Limb (tissue), 2 donors: Measurements from ENCODE around the gene PTTG2.
A peak's percentile ranks its signal among the peaks of the same experiment; 100 is the strongest.
"Not testable (repeated sequence)": the region's sequence is repeated elsewhere in the genome, so short reads cannot be mapped to it uniquely, and the experiment has no call there.

Experiments
- DNase-seq, 2 donors: peaks; one replicate each; pipeline ENCODE4 v3.0.0-alpha.2; 2016; ENCODE audit errors: extremely low spot score in 2 of 2

Gene PTTG2

DNA sequence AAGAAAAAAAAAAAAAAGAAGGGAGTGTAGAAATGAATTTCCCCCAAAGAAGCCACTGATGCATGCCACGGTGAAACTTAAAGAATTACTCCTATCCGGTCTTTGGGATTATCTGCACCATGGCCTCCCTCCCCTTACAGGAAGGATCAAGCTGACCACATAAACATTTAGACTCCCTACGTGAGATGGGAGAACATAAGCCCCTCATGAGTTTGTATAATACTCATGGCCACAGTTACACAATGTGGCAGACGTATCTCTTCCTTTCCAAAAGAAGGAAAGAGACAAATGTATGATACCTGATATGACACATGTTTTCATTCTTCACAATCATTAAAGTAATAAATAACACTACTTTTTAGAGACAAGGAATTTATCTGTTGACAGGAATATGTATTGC is 3.3 kb upstream of the PTTG2 start:
- no peak for DNase-seq

DNA sequence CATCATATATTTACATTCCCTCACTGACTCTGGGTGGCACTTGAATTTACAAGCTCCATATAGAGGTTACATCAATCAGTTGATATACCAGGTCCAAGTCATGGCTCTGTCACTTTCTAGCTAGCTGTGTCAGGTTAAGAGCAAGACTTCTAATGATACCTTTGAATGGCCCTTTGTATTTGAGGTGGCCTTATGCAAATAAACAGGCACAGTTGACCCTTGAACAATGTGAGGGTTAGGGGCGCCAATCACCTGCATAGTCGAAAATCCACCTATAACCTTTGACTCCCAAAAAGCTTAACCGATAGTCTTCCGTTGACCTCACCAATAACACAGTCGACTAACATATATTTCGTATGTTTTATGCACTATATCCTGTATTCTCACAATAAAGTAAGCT is 1.3 kb upstream of the PTTG2 start:
- no peak for DNase-seq

DNA sequence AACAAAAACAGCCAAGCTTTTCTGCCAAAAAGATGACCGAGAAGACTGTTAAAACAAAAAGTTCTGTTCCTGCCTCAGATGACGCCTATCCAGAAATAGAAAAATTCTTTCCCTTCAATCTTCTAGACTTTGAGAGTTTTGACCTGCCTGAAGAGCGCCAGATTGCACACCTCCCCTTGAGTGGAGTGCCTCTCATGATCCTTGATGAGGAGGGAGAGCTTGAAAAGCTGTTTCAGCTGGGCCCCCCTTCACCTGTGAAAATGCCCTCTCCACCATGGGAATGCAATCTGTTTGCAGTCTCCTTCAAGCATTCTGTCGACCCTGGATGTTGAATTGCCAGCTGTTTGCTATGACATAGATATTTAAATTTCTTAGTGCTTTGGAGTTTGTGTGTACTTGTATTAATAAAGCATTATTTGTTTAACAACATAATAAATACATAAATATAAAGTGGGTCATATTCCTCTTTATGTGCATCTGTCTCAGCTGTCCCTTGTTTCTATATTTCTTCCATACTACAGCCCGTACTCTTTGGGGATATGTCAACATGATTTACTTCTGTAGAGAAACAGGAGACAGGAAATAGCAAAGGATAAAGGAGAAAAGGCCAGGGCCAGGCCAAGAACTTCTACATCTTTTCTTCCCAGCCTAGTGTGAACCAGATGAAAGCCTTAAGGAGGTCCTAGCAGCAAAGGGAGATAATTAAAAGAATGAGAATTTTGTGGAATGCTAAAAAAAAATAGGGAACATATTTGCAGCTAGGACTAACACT is 667 bp downstream of the PTTG2 start:
- no peak for DNase-seq

DNA sequence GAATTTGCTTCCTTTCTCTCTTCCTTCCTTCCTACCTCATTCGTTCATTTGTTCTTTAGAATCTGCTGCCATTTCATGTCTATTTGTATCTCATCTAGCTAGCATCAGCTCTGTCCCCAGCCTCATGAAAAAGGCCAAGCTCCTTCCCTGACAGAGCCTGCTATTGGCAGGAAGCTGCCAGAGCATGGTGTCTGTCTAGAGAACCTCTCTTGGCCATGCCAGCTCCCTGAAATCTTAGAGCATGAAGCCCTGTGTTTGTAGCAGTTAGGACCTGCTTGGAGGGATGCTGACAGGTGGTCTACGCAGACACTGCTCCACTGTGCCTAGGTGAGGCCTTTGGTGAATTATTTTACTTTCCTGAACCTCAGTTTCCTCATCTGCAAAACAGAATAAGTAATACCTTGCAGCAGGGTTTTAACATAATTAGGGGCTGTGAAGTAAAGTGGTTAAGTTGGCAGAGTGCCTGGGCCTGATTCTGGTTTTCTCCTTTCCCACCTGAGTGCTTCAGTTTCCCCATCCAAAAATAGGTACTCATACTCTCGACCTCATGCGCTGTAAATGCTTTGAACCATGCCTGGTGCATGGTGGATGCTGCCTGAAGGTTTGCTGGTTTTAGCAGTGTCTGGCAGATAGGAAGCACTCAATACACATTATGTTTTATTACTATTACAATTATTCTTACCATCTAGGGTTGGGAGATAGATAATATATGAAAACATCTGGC is 4.7 kb downstream of the PTTG2 start:
- no peak for DNase-seq

DNA sequence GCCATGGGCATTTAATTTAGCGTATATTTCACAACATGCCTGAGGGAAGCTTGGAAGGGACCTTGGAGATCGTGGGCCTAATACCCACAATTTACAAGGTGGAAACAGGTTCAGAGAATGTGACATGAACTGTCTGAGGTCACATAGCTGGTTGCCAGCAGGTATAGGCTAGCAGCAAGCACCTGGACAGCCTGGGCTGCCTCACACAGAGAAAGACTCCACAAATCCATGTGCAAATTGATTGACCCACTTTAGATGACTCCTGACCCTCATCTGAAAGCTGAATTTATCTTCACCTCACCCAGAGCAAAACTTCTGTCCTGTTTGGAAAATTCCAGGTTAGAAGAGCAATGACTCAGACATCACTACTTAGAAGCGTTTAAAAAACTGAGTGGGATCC is 5.8 kb downstream of the PTTG2 start:
- no peak for DNase-seq

DNA sequence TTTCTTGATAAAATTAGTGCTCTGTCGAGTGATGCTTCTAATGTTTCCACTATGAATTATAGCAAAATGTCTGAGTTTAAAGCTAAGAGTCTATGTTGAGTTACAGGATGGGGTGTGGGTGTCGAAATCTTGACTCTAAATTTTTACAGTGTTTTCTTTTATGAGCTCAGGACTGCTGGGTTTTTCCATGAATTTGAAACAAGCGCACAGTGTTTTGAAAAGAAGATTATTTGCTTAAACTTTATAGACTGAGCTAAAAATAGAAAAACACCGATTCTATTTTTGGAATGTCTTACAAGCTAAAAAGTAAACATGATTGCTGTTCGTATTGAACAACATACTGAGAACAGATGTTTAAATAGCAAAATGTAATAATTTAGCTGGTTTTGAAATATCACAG is 7.5 kb downstream of the PTTG2 start:
- DNase-seq = peak in 1 of 2 donors; percentile 76

DNA sequence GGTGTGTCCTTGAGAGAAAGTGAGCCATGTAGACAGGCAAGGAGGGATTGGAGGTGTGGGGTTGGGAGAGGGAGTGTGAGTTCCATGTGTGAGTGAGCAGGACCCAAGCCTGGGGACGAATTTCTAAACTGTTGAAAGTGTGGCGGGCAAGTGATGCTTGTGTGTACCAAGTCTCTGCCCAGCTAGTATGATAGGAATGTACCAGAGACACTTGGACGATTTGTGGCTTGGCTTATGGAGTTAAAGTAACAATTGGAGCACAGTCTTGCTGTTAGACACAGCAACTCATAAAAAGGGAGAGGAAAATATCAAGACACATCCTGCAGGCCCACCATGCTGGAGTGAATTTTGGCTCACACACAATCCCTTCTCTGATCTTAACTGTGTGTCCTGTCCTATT is 8.5 kb downstream of the PTTG2 start:
- no peak for DNase-seq

- no peak for DNase-seq
Measured at GRCh38 chr4:37970702-37971101, 10.5 kb downstream of the PTTG2 start.

GRCh38 chr4:37971202-37971601 is 11.0 kb downstream of the PTTG2 start:
- no peak for DNase-seq

- no peak for DNase-seq
Measured at GRCh38 chr4:37973441-37973840, 13.2 kb downstream of the PTTG2 start.

- DNase-seq = not testable (repeated sequence)
Measured at GRCh38 chr4:37975321-37975822, 15.2 kb downstream of the PTTG2 start.

GRCh38 chr4:37976507-37976906 is 16.3 kb downstream of the PTTG2 start:
- no peak for DNase-seq

- DNase-seq = peak; percentile 78 to 88
Measured at GRCh38 chr4:37976991-37977470, 16.8 kb downstream of the PTTG2 start.

DNA sequence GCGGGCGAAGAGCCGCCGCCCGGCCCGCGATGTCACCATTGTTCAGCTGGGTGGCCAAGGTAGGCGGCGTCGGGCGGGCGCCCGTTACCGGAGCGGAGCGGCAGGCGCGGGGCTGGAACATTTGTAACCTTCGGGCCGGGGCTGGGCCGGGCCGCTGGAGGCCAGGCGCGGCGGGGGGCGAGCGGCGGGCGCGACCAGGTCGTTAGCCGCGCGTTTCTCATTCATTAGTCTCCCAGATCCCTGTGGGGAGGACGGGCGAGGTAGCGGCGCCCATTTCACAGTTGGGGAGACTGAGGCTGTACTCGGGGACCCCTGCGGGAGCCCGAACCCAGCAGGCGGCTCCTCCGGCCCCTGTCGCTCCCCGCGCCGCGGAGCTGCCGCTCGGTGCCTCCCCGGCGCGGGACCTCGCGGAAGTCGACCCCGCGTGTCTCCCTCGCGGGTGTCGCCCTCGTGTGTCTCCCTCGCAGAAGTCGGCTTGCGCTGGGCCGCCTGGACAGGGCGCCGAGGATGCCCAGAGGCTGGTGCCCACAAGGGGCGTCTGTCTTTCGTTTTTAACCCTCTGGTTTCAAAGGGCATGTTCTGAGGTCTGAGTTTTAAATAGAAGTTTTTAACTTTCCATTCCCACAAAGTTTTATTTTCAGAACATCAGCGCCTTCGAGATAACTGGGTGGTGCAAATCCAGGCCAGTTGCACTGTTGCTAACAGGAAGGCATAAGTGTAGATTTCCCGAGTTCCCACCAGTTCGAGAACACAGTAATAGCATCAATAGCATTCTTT is 17.5 kb downstream of the PTTG2 start:
- DNase-seq = peak; percentile 47 to 77

GRCh38 chr4:37978248-37978924 is 18.2 kb downstream of the PTTG2 start:
- DNase-seq = no peak

- no peak for DNase-seq
Measured at GRCh38 chr4:37980246-37980645, 20.0 kb downstream of the PTTG2 start.

DNA sequence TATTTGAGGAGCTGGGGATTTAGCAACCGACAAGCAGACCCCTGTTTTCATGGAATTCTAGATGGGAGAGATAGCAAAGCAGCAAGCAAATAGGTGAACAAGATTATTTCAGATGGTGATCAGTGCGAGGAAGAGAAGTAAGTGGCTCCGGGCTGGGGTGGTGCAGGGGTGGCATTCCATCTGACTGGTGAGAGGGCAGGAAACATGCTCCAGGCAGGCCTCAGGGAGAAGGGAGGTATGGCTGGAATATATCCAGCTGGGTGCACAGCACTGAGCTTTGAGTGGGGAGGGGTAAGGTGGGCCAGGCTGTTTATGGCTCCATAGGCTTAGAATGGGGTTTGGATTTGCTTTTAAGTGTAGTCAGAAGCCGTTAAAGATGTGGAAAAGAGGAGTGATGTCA is 21.2 kb downstream of the PTTG2 start:
- DNase-seq = no peak

DNA sequence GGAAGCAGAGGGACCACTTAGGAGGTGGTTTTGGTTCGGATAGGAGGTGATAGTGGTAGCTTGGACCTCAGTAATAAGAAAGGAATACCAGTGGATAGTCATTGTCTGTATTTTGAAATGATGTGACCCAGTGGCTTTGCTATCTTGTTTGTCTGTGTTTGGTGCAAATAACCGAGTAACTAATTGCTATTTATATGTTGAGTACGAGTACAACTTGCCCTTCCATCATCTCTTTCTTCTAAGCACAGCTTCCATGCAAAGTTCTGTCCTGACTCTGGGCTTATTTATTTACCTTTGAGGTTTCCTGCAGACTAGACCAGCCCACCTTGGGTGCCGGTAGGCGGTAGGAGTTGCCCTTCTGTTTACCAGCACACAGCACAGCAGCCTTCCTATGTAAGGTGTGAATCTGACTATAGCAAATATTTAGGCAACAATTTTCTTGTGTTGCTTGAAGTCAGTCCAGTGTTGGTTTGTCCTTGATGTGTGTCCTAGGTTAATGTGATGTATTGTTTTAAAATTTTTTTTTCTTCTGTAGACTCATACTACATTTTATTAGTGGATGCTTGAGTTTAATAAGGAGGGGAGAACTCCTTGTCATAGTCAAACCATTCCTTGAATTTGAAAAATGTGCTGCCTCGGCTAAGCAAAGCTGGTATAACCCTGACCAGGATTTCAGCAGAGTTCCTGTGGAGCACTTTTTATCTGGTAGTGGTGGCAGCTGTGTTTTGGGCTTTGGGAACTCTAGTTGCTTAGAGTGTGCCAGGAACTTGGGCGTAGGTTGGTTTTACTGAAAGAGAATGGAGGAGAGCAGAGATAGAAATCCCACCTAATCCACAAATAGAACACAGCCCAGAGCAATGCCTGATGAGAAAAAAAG is 21.9 kb downstream of the PTTG2 start:
- DNase-seq = no peak

DNA sequence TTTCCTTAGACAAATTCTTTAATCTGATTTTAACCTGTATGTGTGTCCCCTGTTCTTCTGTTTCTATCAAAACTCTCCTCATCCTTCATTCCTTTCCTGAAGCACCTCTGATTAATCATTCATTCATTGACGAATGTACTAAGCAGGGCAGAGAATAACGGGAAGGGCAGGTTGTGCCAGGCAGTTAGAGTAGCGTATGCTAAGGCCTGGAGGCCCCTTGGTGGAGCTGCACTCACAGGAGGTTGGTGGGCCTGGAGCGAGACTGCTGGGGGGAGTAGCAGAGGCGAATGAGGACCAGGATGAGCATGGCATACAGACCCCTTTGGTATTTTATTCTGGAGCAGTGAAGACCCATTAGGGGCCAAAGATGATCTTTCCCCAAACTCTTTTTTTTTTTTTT is 22.5 kb downstream of the PTTG2 start:
- DNase-seq = no peak

- no peak for DNase-seq
Measured at GRCh38 chr4:37983951-37984350, 23.8 kb downstream of the PTTG2 start.
